MM.1S (cell line): ENCODE measurements around the gene SOX13.

Experiments used
- DNase-seq: peaks from one replicate; pipeline ENCODE4 v3.0.0-alpha.2; 2015
- H2AFZ ChIP-seq: fragments of 300-600 bp; sonication (generic); 2 replicates; pipeline ENCODE4 v1.6.0; 2016; ENCODE audit warnings: antibody characterized with exemption, low read length
- H3F3A ChIP-seq: fragments of 300-600 bp; sonication (generic); 2 replicates; pipeline ENCODE4 v1.6.1; 2016; ENCODE audit warnings: mild to moderate bottlenecking, antibody characterized with exemption, low read length, moderate library complexity, mixed read lengths; ENCODE audit not compliant: insufficient read depth
- H3K27ac ChIP-seq: fragments of 300-600 bp; sonication (generic); 2 replicates; pipeline ENCODE4 v1.5.1; 2016; ENCODE audit warnings: mild to moderate bottlenecking, low read length
- H3K27me3 ChIP-seq: fragments of 300-600 bp; sonication (generic); replicated peaks from 2 replicates; pipeline ENCODE4 v1.6.0; 2016; ENCODE audit warnings: low read length; ENCODE audit not compliant: insufficient read depth
- H3K36me3 ChIP-seq: fragments of 300-600 bp; sonication (generic); replicated peaks from 2 replicates; pipeline ENCODE4 v1.6.1; 2016; ENCODE audit warnings: mild to moderate bottlenecking, low read length, mixed read lengths; ENCODE audit not compliant: insufficient read depth
- H3K4me1 ChIP-seq: fragments of 300-600 bp; sonication (generic); 2 replicates; pipeline ENCODE4 v1.6.1; 2016; ENCODE audit warnings: low read length, mixed read lengths
- H3K4me2 ChIP-seq: fragments of 300-600 bp; sonication (generic); 2 replicates; pipeline ENCODE4 v1.6.0; 2016; ENCODE audit warnings: low read depth, low read length
- H3K4me3 ChIP-seq: fragments of 300-600 bp; sonication (generic); 2 replicates; pipeline ENCODE4 v1.5.1; 2016; ENCODE audit warnings: low read length, mixed read lengths
- H3K79me2 ChIP-seq: fragments of 300-600 bp; sonication (generic); 2 replicates; pipeline ENCODE4 v1.6.1; 2016; ENCODE audit warnings: mixed run types, low read length, mixed read lengths
- H3K9ac ChIP-seq: fragments of 300-600 bp; sonication (generic); 2 replicates; pipeline ENCODE4 v1.6.1; 2016; ENCODE audit warnings: low read length, mixed read lengths
- H3K9me2 ChIP-seq: fragments of 300-600 bp; sonication (generic); replicated peaks from 2 replicates; pipeline ENCODE4 v1.6.1; 2016; ENCODE audit warnings: mild to moderate bottlenecking, low read length, mixed read lengths; ENCODE audit not compliant: insufficient read depth
- H3K9me3 ChIP-seq: fragments of 300-600 bp; sonication (generic); replicated peaks from 2 replicates; pipeline ENCODE4 v1.6.1; 2016; ENCODE audit warnings: mild to moderate bottlenecking, low read length, mixed read lengths; ENCODE audit not compliant: insufficient read depth
- H4K20me1 ChIP-seq: fragments of 300-600 bp; sonication (generic); 2 replicates; pipeline ENCODE4 v1.6.1; 2016; ENCODE audit warnings: mild to moderate bottlenecking, low read length, moderate library complexity, mixed read lengths; ENCODE audit not compliant: insufficient read depth
- CTCF ChIP-seq: fragments of 300-600 bp; sonication (generic); IDR thresholded peaks from 2 replicates; pipeline ENCODE4 v1.5.1; 2016; ENCODE audit warnings: antibody characterized with exemption, low read length, mixed read lengths
- EZH2 ChIP-seq: fragments of 300-600 bp; sonication (generic); optimal IDR thresholded peaks from 2 replicates; pipeline ENCODE3; 2017; ENCODE audit warnings: low read depth, mild to moderate bottlenecking, antibody characterized with exemption, low read length, mixed read lengths
- EZH2phosphoT487 ChIP-seq: fragments of 300-600 bp; sonication (generic); IDR thresholded peaks from 2 replicates; pipeline ENCODE4 v1.6.1; 2018; ENCODE audit warnings: antibody characterized with exemption, low read length

Gene SOX13

GRCh38 chr1:204065986-204066300, 7.0 kb upstream of the SOX13 start:
- H3K36me3 ChIP-seq = no peaks in the 10 kb centered on the region
- H3K27ac ChIP-seq = no peak overlapping the region
- no peak for DNase-seq
- no peak overlapping the region for H3K9ac ChIP-seq
- no peak for TF ChIP-seq EZH2phosphoT487
- TF ChIP-seq CTCF = no peak
- TF ChIP-seq EZH2 = no peak
- H3K4me1 ChIP-seq = no peaks in the 10 kb centered on the region
- no peak overlapping the region for H3K4me3 ChIP-seq
- no peaks in the 10 kb centered on the region for H3K27me3 ChIP-seq
- no peaks in the 10 kb centered on the region for H3K9me2 ChIP-seq
- no peak overlapping the region for H2AFZ ChIP-seq
- no peaks in the 10 kb centered on the region for H3F3A ChIP-seq
- H3K4me2 ChIP-seq = no peak overlapping the region
- no peaks in the 10 kb centered on the region for H3K79me2 ChIP-seq
- H4K20me1 ChIP-seq = no peaks in the 10 kb centered on the region
- no peaks in the 10 kb centered on the region for H3K9me3 ChIP-seq

- Histone ChIP-seq H4K20me1 (no peaks in the 10 kb centered on the region), H3K4me2 (no peak overlapping the region), H3K4me3 (no peak overlapping the region), H2AFZ (no peak overlapping the region), H3K9me2 (no peaks in the 10 kb centered on the region), H3K9me3 (no peaks in the 10 kb centered on the region), H3K79me2 (no peaks in the 10 kb centered on the region), H3F3A (no peaks in the 10 kb centered on the region), H3K36me3 (no peaks in the 10 kb centered on the region), H3K4me1 (no peaks in the 10 kb centered on the region), H3K27ac (no peak overlapping the region), H3K9ac (no peak overlapping the region), H3K27me3 (no peaks in the 10 kb centered on the region)
- TF ChIP-seq EZH2 (no peak), EZH2phosphoT487 (no peak), CTCF (no peak)
- no peak for DNase-seq
These were observed 5.0 kb upstream of the SOX13 start for GRCh38 chr1:204067935-204068334.

- no peak for DNase-seq
- Histone ChIP-seq H3K4me3 (no peak overlapping the region), H3K9me3 (no peaks in the 10 kb centered on the region), H3K27me3 (peaks cover 14% of the 10 kb centered on the region), H3K79me2 (no peaks in the 10 kb centered on the region), H2AFZ (no peak overlapping the region), H4K20me1 (no peaks in the 10 kb centered on the region), H3K4me2 (no peak overlapping the region), H3K27ac (no peak overlapping the region), H3K36me3 (no peaks in the 10 kb centered on the region), H3K4me1 (peaks cover 4% of the 10 kb centered on the region; the same call in 1 of the 2 replicates), H3F3A (no peaks in the 10 kb centered on the region), H3K9ac (no peak overlapping the region), H3K9me2 (no peaks in the 10 kb centered on the region)
- TF ChIP-seq EZH2phosphoT487 (no peak), CTCF (no peak), EZH2 (no peak)
These were observed 3.0 kb upstream of the SOX13 start for GRCh38 chr1:204069887-204070286.
